Measurements from ENCODE around the gene FGF9. TPM values are rescaled to one million over a fixed set of nuclear protein-coding genes. Genes with fewer than 3 reads are reported as not detected.

Gene FGF9
- total RNA-seq, 1 donor from 2014 or later: 0.25 TPM

DNA sequence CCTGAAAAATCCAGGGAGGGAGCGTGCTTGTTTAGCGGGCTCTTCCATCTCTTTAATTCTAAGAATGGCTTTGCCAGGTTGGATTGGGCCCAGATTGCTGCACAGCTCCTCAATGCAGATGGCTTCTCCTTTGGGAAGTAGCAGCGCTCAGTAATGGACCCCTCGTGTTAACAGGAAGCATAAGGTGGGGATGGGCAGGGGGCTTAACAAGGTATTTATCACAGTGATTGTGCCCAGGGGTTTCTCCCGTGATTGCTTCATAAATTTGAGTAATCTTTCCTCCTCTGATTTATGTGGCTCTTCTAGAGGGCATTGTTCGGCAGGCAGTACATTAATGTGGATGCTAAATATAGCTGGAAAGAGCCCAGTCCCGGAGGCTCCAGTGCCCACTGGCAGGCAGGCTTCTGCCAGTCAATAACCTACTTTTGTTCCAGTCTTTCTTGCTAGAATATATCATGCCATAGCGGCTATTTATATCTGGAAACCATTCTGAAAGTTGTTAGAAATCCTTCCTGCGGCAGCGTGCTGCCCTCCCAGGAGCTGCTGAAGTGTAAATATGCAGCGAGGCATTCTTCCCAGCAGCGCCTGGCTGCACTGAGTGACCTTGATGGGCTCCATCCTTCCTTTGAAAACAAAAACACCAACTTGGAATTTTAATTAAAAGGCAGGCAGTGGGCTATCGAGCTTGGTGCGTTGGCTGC, 65.0 kb downstream of the FGF9 start:
- TF ChIP-seq POLR2AphosphoS5 (IDR thresholded peaks at IDR 0.05; ENCODE audit: insufficient read depth in 1 of 2, low read depth in 1 of 2): no peak
- TF ChIP-seq POLR2A (IDR thresholded peaks at IDR 0.05): no peak
- TF ChIP-seq, protein P1, sequence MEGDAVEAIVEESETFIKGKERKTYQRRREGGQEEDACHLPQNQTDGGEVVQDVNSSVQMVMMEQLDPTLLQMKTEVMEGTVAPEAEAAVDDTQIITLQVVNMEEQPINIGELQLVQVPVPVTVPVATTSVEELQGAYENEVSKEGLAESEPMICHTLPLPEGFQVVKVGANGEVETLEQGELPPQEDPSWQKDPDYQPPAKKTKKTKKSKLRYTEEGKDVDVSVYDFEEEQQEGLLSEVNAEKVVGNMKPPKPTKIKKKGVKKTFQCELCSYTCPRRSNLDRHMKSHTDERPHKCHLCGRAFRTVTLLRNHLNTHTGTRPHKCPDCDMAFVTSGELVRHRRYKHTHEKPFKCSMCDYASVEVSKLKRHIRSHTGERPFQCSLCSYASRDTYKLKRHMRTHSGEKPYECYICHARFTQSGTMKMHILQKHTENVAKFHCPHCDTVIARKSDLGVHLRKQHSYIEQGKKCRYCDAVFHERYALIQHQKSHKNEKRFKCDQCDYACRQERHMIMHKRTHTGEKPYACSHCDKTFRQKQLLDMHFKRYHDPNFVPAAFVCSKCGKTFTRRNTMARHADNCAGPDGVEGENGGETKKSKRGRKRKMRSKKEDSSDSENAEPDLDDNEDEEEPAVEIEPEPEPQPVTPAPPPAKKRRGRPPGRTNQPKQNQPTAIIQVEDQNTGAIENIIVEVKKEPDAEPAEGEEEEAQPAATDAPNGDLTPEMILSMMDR (IDR thresholded peaks at IDR 0.05): no peak
- Histone ChIP-seq H3K4me3 (peak overlapping the region in 1 of 2 donors; percentile 7), H3K27ac (no peak overlapping the region), H3K9me3 (no peaks in the 10 kb centered on the region), H3K27me3 (no peaks in the 10 kb centered on the region), H3K4me1 (peaks cover 9% of the 10 kb centered on the region), H3K36me3 (no peaks in the 10 kb centered on the region)
- intact Hi-C loops (cut with DNase I): no loop called here
- peak in 1 of 2 donors; percentile 77 for DNase-seq (ENCODE audit: extremely low spot score in 2 of 2)

DNA sequence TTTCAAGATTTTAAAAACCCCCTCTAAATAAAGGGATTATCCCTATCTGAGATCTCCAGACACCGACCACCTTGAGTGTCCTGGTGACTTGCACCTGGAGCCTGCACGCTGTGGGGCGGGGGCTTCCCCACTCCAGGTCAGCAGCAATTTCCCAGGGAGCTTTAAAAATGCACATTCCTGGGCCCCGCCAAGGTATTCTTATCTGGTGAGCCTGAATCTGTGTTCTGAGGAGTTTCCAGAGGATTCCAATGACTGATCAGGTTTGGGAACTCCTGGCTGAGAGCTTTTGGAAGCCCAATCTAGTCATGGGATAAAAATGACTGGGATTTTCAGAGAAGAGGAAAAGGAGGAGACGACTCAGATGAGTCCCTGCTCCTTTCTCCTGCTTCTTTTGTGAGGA, 66.1 kb downstream of the FGF9 start:
- Histone ChIP-seq H3K4me1 (peaks cover 9% of the 10 kb centered on the region), H3K36me3 (no peaks in the 10 kb centered on the region), H3K27me3 (no peaks in the 10 kb centered on the region), H3K4me3 (no peak overlapping the region), H3K27ac (no peak overlapping the region), H3K9me3 (no peaks in the 10 kb centered on the region)
- peak in 1 of 2 donors; percentile 32 for DNase-seq (ENCODE audit: extremely low spot score in 2 of 2)
- TF ChIP-seq POLR2AphosphoS5 (IDR thresholded peaks at IDR 0.05; ENCODE audit: insufficient read depth in 1 of 2, low read depth in 1 of 2) (no peak), POLR2A (IDR thresholded peaks at IDR 0.05) (no peak)
- TF ChIP-seq, protein P1 (IDR thresholded peaks at IDR 0.05): no peak
- intact Hi-C loops (cut with DNase I): no loop called here

DNA sequence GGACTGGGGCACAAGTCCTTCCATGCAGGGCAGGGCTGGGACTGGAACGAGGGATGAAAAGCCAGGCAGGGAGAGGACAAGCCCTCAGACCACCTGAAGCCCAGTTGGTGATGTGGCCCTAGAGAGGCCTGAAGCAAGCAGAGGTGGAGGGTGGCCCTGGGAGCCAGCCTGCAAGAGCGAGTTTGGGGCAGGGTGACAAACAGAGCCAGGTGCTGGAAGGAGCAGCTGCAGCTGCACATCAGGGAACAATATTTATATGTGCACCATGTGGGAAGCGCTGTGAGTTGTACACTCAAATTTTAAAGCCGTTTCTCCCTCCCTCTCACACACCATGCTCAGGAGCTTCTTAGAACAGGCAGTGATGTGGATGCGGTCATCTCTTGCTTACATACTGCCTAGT, 67.8 kb downstream of the FGF9 start:
- Histone ChIP-seq H3K4me3 (no peak overlapping the region), H3K27ac (no peak overlapping the region), H3K27me3 (no peaks in the 10 kb centered on the region), H3K4me1 (peaks cover 9% of the 10 kb centered on the region), H3K9me3 (no peaks in the 10 kb centered on the region), H3K36me3 (no peaks in the 10 kb centered on the region)
- TF ChIP-seq, protein P1 (IDR thresholded peaks at IDR 0.05): no peak
- no peak for TF ChIP-seq POLR2A (IDR thresholded peaks at IDR 0.05)
- TF ChIP-seq POLR2AphosphoS5 (IDR thresholded peaks at IDR 0.05; ENCODE audit: insufficient read depth in 1 of 2, low read depth in 1 of 2): no peak
- intact Hi-C loops (cut with DNase I): no loop called here
- DNase-seq (ENCODE audit: extremely low spot score in 2 of 2): peak in 1 of 2 donors; percentile 65

DNA sequence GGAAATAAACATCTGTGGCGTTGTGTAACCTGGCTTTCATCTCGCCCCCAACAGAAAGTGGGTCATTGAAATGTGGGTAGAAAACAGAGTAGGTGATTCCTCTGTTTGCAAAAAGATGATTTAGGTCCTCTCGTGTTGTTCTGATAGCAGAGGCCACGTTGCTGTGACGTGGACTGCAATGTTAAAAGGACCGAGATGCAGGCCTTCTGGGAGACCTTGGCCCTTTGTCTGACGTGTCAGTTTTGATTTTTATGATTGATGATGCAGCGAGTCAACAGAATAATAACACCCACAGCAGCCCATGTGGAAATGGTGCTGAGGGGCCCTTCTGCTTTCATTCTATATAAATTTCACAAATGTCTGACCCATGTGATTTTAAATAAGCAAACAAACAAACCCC, 68.9 kb downstream of the FGF9 start:
- peak in 1 of 2 donors; percentile 20 for DNase-seq (ENCODE audit: extremely low spot score in 2 of 2)
- Histone ChIP-seq H3K9me3 (no peaks in the 10 kb centered on the region), H3K4me1 (peaks cover 9% of the 10 kb centered on the region), H3K27ac (no peak overlapping the region), H3K27me3 (no peaks in the 10 kb centered on the region), H3K4me3 (no peak overlapping the region), H3K36me3 (no peaks in the 10 kb centered on the region)
- TF ChIP-seq, protein P1 (IDR thresholded peaks at IDR 0.05): no peak
- TF ChIP-seq POLR2AphosphoS5 (IDR thresholded peaks at IDR 0.05; ENCODE audit: insufficient read depth in 1 of 2, low read depth in 1 of 2): no peak
- TF ChIP-seq POLR2A (IDR thresholded peaks at IDR 0.05): no peak
- intact Hi-C loops (cut with DNase I): no loop called here

DNA sequence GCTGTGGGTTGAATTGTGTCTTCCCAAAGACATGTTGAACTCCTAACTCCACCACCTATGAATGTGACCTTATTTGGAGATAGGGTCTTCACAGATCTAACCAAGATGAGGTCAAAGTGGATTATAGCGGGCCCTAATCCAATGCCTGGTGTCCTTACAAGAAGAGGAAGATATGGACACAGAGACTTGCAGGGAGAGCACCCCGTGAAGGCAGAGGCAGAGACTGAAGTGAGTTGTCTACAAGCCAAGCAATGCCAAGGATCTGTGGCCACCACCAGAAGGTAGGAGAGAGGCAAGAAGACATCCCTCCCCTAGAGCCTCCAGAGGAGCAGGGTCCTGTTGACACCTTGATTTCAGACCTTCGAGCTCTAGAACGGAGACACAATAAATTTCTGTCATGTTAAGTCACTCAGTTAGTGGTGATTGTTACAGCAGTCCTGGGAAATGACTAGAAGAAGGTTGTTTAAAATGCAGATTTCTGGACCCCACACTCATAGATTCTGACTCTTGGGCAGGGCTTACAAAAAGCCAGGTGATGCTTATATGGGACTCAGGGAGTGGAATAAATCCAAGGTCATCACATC, 70.6 kb downstream of the FGF9 start:
- Histone ChIP-seq H3K4me1 (peaks cover 6% of the 10 kb centered on the region), H3K9me3 (no peaks in the 10 kb centered on the region), H3K4me3 (no peak overlapping the region), H3K36me3 (no peaks in the 10 kb centered on the region), H3K27ac (no peak overlapping the region), H3K27me3 (no peaks in the 10 kb centered on the region)
- DNase-seq (ENCODE audit: extremely low spot score in 2 of 2): peak in 1 of 2 donors; percentile 81
- intact Hi-C loops (cut with DNase I): no loop called here
- TF ChIP-seq POLR2AphosphoS5 (IDR thresholded peaks at IDR 0.05; ENCODE audit: insufficient read depth in 1 of 2, low read depth in 1 of 2): no peak
- no peak for TF ChIP-seq POLR2A (IDR thresholded peaks at IDR 0.05)
- TF ChIP-seq, protein P1 (IDR thresholded peaks at IDR 0.05): no peak

All from vagina (tissue), 2 donors.